Measurements from ENCODE around the gene PGLYRP4.

The PGLYRP4 gene

DNA sequence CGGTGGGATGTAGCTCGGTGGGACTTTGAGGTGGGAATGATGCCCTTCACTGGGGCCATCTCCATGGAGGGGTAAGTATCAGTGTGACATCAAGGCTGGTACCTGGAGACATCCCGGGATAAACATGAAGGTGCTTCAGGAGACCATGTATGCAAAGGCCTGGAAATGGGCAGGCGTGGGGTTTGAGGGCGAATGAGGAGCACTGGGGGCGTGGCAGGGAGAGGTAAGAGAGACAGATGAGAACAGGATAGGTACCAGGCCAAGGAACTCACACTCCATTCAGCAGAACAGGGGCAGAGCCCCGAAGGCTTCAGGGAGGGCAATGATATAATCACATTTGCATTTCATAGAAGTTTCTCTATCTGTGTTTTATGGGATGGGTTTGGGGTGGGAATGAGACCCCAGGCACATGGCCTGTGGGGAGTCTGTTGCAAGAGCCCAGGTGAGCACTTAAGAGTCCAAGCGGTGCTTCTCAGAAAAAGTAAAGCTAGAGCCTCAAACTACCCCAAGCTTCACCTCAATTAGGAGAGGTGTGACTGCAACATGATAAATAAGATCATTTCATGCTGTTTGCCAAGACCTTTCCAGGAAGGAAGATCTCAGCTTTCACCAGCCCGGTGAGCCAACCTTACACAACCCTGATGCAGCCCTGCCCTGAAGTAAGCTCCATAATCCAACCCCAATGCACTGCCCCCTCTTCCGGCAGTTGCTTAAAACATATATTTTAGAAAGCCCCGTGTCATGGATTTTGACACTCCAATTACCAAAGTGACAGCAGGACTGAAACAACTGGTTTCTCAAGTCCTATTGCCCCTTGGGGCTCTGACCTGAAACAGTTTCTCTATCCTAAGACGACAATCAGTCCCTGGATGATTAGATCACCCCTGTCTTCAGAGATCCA lies 16.4 kb upstream of the PGLYRP4 start:
- no peak for TF ChIP-seq BACH2 (CRISPR knock-in tag; IDR thresholded peaks at IDR 0.05; ENCODE audit: borderline replicate concordance)
- TF ChIP-seq ZFP30 (CRISPR knock-in tag; IDR thresholded peaks at IDR 0.05), result no peak
- no peak for TF ChIP-seq ZNF70 (CRISPR knock-in tag; IDR thresholded peaks at IDR 0.05)
- ATAC-seq, result no peak

DNA sequence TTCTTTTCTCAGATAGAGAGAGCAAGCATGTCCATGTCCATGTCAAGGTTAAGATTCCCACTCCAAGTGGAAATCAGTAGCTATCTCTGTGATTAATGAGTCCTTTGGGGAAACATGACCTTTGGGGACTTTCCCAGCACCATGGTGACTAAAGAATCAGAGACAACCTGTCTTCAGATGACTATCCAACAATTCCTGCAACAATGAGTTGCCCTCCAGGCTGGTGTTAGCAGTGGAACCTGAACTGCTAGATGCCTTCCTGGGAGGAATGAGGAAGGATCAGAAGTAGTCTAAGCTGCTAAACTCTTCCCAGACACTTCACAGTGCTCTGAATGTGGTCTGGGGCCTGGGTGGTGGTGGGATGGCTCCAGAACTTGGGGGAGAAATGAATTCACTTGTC lies 15.5 kb upstream of the PGLYRP4 start:
- TF ChIP-seq PPARA (CRISPR knock-in tag; IDR thresholded peaks at IDR 0.05; ENCODE audit: borderline replicate concordance), result no peak
- TF ChIP-seq GLIS3 (CRISPR knock-in tag; IDR thresholded peaks at IDR 0.05), result no peak
- TF ChIP-seq CSDC2 (CRISPR knock-in tag; IDR thresholded peaks at IDR 0.05), result no peak
- no peak for TF ChIP-seq ZNF565 (CRISPR knock-in tag; conservative IDR thresholded peaks at IDR 0.05; ENCODE audit: low read depth)
- TF ChIP-seq CREB5 (CRISPR knock-in tag; IDR thresholded peaks at IDR 0.05; ENCODE audit: low read depth), result no peak
- TF ChIP-seq RARB (CRISPR knock-in tag; IDR thresholded peaks at IDR 0.05), result no peak
- no peak for TF ChIP-seq OSR1 (CRISPR knock-in tag; IDR thresholded peaks at IDR 0.05)
- no peak for TF ChIP-seq BACH2 (CRISPR knock-in tag; IDR thresholded peaks at IDR 0.05; ENCODE audit: borderline replicate concordance)
- TF ChIP-seq, protein P1, sequence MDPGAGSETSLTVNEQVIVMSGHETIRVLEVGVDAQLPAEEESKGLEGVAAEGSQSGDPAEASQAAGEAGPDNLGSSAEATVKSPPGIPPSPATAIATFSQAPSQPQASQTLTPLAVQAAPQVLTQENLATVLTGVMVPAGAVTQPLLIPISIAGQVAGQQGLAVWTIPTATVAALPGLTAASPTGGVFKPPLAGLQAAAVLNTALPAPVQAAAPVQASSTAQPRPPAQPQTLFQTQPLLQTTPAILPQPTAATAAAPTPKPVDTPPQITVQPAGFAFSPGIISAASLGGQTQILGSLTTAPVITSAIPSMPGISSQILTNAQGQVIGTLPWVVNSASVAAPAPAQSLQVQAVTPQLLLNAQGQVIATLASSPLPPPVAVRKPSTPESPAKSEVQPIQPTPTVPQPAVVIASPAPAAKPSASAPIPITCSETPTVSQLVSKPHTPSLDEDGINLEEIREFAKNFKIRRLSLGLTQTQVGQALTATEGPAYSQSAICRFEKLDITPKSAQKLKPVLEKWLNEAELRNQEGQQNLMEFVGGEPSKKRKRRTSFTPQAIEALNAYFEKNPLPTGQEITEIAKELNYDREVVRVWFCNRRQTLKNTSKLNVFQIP (CRISPR knock-in tag; IDR thresholded peaks at IDR 0.05; ENCODE audit: borderline replicate concordance, low read depth), result no peak
- no peak for TF ChIP-seq ISL1 (CRISPR knock-in tag; IDR thresholded peaks at IDR 0.05)
- TF ChIP-seq ZNF8 (CRISPR knock-in tag; IDR thresholded peaks at IDR 0.05), result no peak
- TF ChIP-seq, protein P2, sequence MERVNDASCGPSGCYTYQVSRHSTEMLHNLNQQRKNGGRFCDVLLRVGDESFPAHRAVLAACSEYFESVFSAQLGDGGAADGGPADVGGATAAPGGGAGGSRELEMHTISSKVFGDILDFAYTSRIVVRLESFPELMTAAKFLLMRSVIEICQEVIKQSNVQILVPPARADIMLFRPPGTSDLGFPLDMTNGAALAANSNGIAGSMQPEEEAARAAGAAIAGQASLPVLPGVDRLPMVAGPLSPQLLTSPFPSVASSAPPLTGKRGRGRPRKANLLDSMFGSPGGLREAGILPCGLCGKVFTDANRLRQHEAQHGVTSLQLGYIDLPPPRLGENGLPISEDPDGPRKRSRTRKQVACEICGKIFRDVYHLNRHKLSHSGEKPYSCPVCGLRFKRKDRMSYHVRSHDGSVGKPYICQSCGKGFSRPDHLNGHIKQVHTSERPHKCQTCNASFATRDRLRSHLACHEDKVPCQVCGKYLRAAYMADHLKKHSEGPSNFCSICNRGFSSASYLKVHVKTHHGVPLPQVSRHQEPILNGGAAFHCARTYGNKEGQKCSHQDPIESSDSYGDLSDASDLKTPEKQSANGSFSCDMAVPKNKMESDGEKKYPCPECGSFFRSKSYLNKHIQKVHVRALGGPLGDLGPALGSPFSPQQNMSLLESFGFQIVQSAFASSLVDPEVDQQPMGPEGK (CRISPR knock-in tag; IDR thresholded peaks at IDR 0.05; ENCODE audit: borderline replicate concordance), result no peak
- TF ChIP-seq ZFP3 (CRISPR knock-in tag; IDR thresholded peaks at IDR 0.05), result no peak

GRCh38 chr1:153363641-153364040 lies 15.0 kb upstream of the PGLYRP4 start:
- no peak for ATAC-seq
- TF ChIP-seq PPARA (CRISPR knock-in tag; IDR thresholded peaks at IDR 0.05; ENCODE audit: borderline replicate concordance) (no peak), ZNF8 (CRISPR knock-in tag; IDR thresholded peaks at IDR 0.05) (no peak), ARNTL (CRISPR knock-in tag; IDR thresholded peaks at IDR 0.05; ENCODE audit: borderline replicate concordance, low read depth) (no peak), ZFP30 (CRISPR knock-in tag; IDR thresholded peaks at IDR 0.05) (no peak), RARB (CRISPR knock-in tag; IDR thresholded peaks at IDR 0.05) (no peak), ISL1 (CRISPR knock-in tag; IDR thresholded peaks at IDR 0.05) (no peak), TOX (CRISPR knock-in tag; IDR thresholded peaks at IDR 0.05; ENCODE audit: borderline replicate concordance) (no peak), SNAI2 (CRISPR knock-in tag; IDR thresholded peaks at IDR 0.05) (no peak), ZNF565 (CRISPR knock-in tag; conservative IDR thresholded peaks at IDR 0.05; ENCODE audit: low read depth) (no peak)
- TF ChIP-seq, protein P3, sequence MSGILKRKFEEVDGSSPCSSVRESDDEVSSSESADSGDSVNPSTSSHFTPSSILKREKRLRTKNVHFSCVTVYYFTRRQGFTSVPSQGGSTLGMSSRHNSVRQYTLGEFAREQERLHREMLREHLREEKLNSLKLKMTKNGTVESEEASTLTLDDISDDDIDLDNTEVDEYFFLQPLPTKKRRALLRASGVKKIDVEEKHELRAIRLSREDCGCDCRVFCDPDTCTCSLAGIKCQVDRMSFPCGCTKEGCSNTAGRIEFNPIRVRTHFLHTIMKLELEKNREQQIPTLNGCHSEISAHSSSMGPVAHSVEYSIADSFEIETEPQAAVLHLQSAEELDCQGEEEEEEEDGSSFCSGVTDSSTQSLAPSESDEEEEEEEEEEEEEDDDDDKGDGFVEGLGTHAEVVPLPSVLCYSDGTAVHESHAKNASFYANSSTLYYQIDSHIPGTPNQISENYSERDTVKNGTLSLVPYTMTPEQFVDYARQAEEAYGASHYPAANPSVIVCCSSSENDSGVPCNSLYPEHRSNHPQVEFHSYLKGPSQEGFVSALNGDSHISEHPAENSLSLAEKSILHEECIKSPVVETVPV (CRISPR knock-in tag; IDR thresholded peaks at IDR 0.05), result no peak
- TF ChIP-seq, protein P1 (CRISPR knock-in tag; IDR thresholded peaks at IDR 0.05; ENCODE audit: borderline replicate concordance, low read depth), result no peak

More for the DNA sequence above, 15.5 kb upstream of the PGLYRP4 start:
- ATAC-seq, result no peak

Data from SK-N-SH treated with all-trans-retinoic acid at 6 μM for 48 hours (cell line).